Measurements from ENCODE around the gene ACTL9. TPM values are rescaled to one million over a fixed set of nuclear protein-coding genes. Genes with fewer than 3 reads are reported as not detected.

The ACTL9 gene
- total and polyA plus RNA-seq, 2 experiments from 2014 or later: not detected

DNA sequence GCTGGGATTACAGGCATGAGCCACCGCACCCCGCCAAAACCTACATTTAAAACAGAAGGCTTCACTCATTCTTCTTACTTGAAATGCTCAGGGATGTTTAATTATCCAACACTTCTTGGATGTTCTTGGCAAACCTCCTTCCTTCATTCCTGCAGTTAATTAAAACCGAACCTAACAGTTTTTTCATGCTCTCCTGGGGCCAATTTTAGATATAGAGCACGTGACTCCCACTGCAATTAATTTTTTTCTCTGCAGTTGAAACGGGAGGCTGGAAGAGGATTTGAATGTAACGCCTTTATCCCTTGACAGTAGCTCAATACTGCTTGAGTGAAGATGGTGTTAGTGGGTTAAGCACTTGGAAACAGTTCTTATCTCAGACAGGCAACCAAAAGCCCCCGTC lies 4.6 kb upstream of the ACTL9 start:
- TF ChIP-seq, protein P1, sequence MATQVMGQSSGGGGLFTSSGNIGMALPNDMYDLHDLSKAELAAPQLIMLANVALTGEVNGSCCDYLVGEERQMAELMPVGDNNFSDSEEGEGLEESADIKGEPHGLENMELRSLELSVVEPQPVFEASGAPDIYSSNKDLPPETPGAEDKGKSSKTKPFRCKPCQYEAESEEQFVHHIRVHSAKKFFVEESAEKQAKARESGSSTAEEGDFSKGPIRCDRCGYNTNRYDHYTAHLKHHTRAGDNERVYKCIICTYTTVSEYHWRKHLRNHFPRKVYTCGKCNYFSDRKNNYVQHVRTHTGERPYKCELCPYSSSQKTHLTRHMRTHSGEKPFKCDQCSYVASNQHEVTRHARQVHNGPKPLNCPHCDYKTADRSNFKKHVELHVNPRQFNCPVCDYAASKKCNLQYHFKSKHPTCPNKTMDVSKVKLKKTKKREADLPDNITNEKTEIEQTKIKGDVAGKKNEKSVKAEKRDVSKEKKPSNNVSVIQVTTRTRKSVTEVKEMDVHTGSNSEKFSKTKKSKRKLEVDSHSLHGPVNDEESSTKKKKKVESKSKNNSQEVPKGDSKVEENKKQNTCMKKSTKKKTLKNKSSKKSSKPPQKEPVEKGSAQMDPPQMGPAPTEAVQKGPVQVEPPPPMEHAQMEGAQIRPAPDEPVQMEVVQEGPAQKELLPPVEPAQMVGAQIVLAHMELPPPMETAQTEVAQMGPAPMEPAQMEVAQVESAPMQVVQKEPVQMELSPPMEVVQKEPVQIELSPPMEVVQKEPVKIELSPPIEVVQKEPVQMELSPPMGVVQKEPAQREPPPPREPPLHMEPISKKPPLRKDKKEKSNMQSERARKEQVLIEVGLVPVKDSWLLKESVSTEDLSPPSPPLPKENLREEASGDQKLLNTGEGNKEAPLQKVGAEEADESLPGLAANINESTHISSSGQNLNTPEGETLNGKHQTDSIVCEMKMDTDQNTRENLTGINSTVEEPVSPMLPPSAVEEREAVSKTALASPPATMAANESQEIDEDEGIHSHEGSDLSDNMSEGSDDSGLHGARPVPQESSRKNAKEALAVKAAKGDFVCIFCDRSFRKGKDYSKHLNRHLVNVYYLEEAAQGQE (IDR thresholded peaks at IDR 0.05; ENCODE audit: unreplicated experiment): no peak
- TF ChIP-seq, protein P2, sequence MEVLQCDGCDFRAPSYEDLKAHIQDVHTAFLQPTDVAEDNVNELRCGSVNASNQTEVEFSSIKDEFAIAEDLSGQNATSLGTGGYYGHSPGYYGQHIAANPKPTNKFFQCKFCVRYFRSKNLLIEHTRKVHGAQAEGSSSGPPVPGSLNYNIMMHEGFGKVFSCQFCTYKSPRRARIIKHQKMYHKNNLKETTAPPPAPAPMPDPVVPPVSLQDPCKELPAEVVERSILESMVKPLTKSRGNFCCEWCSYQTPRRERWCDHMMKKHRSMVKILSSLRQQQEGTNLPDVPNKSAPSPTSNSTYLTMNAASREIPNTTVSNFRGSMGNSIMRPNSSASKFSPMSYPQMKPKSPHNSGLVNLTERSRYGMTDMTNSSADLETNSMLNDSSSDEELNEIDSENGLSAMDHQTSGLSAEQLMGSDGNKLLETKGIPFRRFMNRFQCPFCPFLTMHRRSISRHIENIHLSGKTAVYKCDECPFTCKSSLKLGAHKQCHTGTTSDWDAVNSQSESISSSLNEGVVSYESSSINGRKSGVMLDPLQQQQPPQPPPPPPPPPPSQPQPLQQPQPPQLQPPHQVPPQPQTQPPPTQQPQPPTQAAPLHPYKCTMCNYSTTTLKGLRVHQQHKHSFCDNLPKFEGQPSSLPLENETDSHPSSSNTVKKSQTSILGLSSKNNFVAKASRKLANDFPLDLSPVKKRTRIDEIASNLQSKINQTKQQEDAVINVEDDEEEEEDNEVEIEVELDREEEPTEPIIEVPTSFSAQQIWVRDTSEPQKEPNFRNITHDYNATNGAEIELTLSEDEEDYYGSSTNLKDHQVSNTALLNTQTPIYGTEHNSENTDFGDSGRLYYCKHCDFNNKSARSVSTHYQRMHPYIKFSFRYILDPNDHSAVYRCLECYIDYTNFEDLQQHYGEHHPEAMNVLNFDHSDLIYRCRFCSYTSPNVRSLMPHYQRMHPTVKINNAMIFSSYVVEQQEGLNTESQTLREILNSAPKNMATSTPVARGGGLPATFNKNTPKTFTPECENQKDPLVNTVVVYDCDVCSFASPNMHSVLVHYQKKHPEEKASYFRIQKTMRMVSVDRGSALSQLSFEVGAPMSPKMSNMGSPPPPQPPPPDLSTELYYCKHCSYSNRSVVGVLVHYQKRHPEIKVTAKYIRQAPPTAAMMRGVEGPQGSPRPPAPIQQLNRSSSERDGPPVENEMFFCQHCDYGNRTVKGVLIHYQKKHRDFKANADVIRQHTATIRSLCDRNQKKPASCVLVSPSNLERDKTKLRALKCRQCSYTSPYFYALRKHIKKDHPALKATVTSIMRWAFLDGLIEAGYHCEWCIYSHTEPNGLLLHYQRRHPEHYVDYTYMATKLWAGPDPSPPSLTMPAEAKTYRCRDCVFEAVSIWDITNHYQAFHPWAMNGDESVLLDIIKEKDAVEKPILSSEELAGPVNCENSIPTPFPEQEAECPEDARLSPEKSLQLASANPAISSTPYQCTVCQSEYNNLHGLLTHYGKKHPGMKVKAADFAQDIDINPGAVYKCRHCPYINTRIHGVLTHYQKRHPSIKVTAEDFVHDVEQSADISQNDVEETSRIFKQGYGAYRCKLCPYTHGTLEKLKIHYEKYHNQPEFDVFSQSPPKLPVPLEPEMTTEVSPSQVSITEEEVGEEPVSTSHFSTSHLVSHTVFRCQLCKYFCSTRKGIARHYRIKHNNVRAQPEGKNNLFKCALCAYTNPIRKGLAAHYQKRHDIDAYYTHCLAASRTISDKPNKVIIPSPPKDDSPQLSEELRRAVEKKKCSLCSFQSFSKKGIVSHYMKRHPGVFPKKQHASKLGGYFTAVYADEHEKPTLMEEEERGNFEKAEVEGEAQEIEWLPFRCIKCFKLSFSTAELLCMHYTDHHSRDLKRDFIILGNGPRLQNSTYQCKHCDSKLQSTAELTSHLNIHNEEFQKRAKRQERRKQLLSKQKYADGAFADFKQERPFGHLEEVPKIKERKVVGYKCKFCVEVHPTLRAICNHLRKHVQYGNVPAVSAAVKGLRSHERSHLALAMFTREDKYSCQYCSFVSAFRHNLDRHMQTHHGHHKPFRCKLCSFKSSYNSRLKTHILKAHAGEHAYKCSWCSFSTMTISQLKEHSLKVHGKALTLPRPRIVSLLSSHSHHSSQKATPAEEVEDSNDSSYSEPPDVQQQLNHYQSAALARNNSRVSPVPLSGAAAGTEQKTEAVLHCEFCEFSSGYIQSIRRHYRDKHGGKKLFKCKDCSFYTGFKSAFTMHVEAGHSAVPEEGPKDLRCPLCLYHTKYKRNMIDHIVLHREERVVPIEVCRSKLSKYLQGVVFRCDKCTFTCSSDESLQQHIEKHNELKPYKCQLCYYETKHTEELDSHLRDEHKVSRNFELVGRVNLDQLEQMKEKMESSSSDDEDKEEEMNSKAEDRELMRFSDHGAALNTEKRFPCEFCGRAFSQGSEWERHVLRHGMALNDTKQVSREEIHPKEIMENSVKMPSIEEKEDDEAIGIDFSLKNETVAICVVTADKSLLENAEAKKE (CRISPR knock-in tag; IDR thresholded peaks at IDR 0.05): no peak
- TF ChIP-seq, protein P3, sequence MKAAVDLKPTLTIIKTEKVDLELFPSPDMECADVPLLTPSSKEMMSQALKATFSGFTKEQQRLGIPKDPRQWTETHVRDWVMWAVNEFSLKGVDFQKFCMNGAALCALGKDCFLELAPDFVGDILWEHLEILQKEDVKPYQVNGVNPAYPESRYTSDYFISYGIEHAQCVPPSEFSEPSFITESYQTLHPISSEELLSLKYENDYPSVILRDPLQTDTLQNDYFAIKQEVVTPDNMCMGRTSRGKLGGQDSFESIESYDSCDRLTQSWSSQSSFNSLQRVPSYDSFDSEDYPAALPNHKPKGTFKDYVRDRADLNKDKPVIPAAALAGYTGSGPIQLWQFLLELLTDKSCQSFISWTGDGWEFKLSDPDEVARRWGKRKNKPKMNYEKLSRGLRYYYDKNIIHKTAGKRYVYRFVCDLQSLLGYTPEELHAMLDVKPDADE (IDR thresholded peaks at IDR 0.05): no peak
- TF ChIP-seq JUNB (IDR thresholded peaks at IDR 0.05; ENCODE audit: unreplicated experiment) (no peak), ZNF331 (CRISPR knock-in tag; IDR thresholded peaks at IDR 0.05; ENCODE audit: low read depth) (no peak), ZNF114 (CRISPR knock-in tag; IDR thresholded peaks at IDR 0.05) (no peak), POLR2AphosphoS5 (IDR thresholded peaks at IDR 0.05; ENCODE audit: low read depth) (no peak), NANOG (IDR thresholded peaks at IDR 0.05; ENCODE audit: borderline replicate concordance) (no peak), EZH2 (IDR thresholded peaks at IDR 0.05; ENCODE audit: low read depth, unreplicated experiment) (no peak), STAT1 (IDR thresholded peaks at IDR 0.05; ENCODE audit: unreplicated experiment) (no peak), CREB1 (CRISPR knock-in tag; IDR thresholded peaks at IDR 0.05; ENCODE audit: low read depth) (no peak), EZH2phosphoT487 (IDR thresholded peaks at IDR 0.05; ENCODE audit: unreplicated experiment) (no peak)
- TF ChIP-seq, protein P4, sequence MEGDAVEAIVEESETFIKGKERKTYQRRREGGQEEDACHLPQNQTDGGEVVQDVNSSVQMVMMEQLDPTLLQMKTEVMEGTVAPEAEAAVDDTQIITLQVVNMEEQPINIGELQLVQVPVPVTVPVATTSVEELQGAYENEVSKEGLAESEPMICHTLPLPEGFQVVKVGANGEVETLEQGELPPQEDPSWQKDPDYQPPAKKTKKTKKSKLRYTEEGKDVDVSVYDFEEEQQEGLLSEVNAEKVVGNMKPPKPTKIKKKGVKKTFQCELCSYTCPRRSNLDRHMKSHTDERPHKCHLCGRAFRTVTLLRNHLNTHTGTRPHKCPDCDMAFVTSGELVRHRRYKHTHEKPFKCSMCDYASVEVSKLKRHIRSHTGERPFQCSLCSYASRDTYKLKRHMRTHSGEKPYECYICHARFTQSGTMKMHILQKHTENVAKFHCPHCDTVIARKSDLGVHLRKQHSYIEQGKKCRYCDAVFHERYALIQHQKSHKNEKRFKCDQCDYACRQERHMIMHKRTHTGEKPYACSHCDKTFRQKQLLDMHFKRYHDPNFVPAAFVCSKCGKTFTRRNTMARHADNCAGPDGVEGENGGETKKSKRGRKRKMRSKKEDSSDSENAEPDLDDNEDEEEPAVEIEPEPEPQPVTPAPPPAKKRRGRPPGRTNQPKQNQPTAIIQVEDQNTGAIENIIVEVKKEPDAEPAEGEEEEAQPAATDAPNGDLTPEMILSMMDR (conservative IDR thresholded peaks at IDR 0.05; ENCODE audit: low read depth in 2 of 2): no peak
- no peaks in the 10 kb centered on the region for H3K9me2 ChIP-seq (ENCODE audit: insufficient read depth)
- H4K20me1 ChIP-seq (replicated peaks; ENCODE audit: insufficient read depth): no peaks in the 10 kb centered on the region
- H3K27ac ChIP-seq (ENCODE audit: low read depth): no peak overlapping the region
- no peak for DNase-seq (ENCODE audit: low spot score)
- no peaks in the 10 kb centered on the region for H3K4me1 Mint-ChIP-seq
- no peak overlapping the region for H3K4me3 ChIP-seq
- peaks cover 13% of the 10 kb centered on the region for H3K36me3 Mint-ChIP-seq (ENCODE audit: low read depth)
- no peaks in the 10 kb centered on the region for H3K4me1 ChIP-seq (ENCODE audit: insufficient read depth)
- peaks cover 6% of the 10 kb centered on the region for H3K27me3 ChIP-seq (ENCODE audit: insufficient read depth)
- H3K9me3 Mint-ChIP-seq: peaks cover 80% of the 10 kb centered on the region
- H3K27ac Mint-ChIP-seq: no peak overlapping the region
- H3K4me3 Mint-ChIP-seq: no peak overlapping the region
- peaks cover 5% of the 10 kb centered on the region for H3K27me3 Mint-ChIP-seq (ENCODE audit: insufficient read depth, low read depth, poor library complexity)
- no peak for ATAC-seq
- no peaks in the 10 kb centered on the region for H3F3A ChIP-seq (replicated peaks; ENCODE audit: low read depth)
- H3K36me3 ChIP-seq (ENCODE audit: insufficient read depth): no peaks in the 10 kb centered on the region
- no peak overlapping the region for H2AFZ ChIP-seq
- no peak overlapping the region for H3K4me2 ChIP-seq
- H3K79me2 ChIP-seq (replicated peaks; ENCODE audit: insufficient read depth): no peaks in the 10 kb centered on the region
